ENCODE measurements around the gene PACRG.

DNA sequence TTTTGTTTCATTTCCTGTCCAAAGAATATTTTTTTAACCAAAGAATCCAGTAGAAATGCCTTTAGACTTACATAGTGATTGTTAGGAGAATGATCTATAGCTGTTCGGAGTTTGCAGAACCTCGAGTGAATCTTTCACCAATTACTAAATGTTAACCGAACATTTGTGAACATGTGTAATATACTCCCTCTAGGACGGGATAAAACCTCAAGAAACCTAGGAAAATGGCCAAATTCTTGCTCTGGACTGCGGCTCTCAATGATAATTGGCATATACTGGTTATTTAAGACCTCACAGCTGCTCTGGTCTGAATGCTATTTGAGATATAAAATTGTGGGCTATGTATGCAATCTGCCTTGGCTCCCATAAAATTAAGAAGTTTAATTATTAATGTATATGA lies 137.1 kb downstream of the PACRG start:
- no peak for TF ChIP-seq TAF1 (IDR thresholded peaks at IDR 0.05; ENCODE audit: low read depth, low read length)
- TF ChIP-seq POLR2A (IDR thresholded peaks at IDR 0.05; ENCODE audit: low read depth, low read length): no peak

Measured in GM12891 (cell line).